SH-SY5Y (cell line): ENCODE measurements around the gene PNMT.

Source experiments
- GATA2 ChIP-seq: IDR thresholded peaks from 2 replicates; pipeline ENCODE4 v1.6.1; 2011; ENCODE audit warnings: mild to moderate bottlenecking, low read depth, low read length
- GATA3 ChIP-seq: IDR thresholded peaks from 2 replicates; pipeline ENCODE4 v1.6.1; 2011; ENCODE audit warnings: low read depth, mild to moderate bottlenecking, low read length, moderate library complexity

DNA sequence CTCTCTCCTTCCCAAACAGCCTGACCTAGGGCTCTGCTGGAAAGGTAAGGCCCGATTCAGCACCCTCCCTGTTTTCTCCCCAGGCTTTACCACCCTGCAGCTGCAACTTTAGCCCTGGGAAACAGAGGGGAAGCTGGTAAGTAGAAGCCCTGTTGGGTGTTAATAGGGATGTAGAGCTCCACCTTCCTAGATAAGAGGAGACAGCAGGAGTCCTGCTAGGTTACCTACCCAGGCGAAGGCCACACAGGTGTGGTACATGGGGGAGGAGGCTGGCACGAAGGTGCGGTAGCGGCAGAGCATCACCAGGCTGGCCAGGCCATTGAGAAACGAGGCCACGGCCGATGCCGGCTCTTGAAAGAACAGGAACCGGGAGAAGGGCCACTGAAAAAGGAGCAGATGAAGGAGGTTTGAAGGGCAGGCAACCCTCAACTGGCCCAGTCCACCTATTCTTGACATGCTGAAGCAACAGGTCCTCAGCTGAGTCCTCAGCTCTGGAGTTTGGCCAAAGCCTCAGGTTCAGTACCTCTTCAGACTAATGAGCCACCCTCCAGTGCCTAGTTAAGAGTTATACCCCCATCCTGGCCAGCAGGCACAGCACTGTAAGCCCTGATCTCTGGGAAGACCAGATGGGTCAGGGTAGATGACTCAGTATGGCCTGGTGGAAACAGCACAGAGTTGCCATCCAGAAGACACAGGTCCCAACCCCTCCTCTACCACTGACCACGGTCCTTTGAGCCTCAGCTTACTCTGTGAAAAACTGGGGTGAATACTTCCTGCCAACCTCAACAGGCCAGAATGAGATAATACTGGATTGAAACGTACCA, 16.3 kb downstream of the PNMT start:
- TF ChIP-seq GATA2 (no peak), GATA3 (no peak)
